ENCODE data around the gene CENPB.

Gene CENPB

DNA sequence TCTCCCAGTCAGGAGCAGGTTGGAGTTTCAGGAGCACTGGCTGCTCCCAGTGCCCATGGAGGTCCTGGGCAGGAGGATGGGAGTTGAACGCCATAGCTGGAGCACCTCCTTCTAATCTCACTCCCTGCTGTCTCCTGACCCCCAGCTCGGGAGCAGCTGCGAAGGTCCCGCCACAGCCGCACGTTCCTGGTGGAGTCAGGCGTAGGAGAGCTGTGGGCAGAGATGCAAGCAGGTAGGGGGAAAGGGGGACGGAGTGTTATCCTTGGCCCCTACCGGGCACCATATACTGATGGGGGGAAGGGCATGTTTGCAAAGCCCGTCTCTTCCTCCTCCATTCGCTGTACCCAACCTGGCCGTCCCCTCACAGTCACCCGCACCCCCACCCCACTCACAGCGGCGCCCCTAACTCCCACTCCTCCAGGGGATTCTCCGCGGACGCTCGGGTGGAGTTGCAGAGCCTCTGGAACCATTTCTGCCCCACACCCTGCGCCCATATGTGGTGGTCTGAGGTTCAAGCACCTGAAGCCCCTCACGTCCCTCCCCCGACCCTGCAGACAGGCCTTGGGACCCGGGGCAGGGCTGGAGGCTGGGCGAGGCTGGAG is 37.4 kb downstream of the CENPB start:
- H4K8ac ChIP-seq (ENCODE audit: low read depth, low read length) = peak overlapping the region; percentile 93
- H3K18ac ChIP-seq (ENCODE audit: low read length) = peak overlapping the region; percentile 94
- peak overlapping the region; percentile 30 for H3K4ac ChIP-seq (ENCODE audit: low read length)
- no peak overlapping the region for H4K91ac ChIP-seq (ENCODE audit: low read depth, low read length, poor library complexity)
- peak overlapping the region; percentile 89 for H3K9ac ChIP-seq (ENCODE audit: low read depth, low read length, poor library complexity)
- WGBS, 2 donors (ENCODE audit: extremely low coverage in 2 of 2, insufficient read length in 2 of 2, insufficient replicate concordance in 1 of 2) = no CpG with 5 or more reads among the region's 24 CpGs
- H3K4me2 ChIP-seq (ENCODE audit: insufficient read depth, low read length, poor library complexity, severe bottlenecking) = peak overlapping the region; percentile 37
- H2BK120ac ChIP-seq (ENCODE audit: low read depth, low read length) = no peak overlapping the region
- no peaks in the 10 kb centered on the region for H3K79me1 ChIP-seq (ENCODE audit: low read depth, low read length)
- H3K23ac ChIP-seq (ENCODE audit: low read depth, low read length, poor library complexity) = peak overlapping the region; percentile 52
- no peak for DNase-seq (ENCODE audit: low spot score)
- peaks cover 12 to 73% (median 19%) of the 10 kb centered on the region in 3 experiments for H3K27me3 ChIP-seq (ENCODE audit: control insufficient read depth in 3 of 3, insufficient read depth in 3 of 3, low read depth in 1 of 3, low read length in 3 of 3)
- H3K36me3 ChIP-seq (replicated peaks in 1 of 2; ENCODE audit: control insufficient read depth in 2 of 2, insufficient read depth in 2 of 2, low read length in 2 of 2) = peaks cover 0 to 10% of the 10 kb centered on the region in 2 donors
- peaks cover 0 to 2% of the 10 kb centered on the region in 2 donors for H3K9me3 ChIP-seq (replicated peaks in 1 of 2; ENCODE audit: control insufficient read depth in 2 of 2, insufficient read depth in 1 of 2, low read depth in 1 of 2, low read length in 2 of 2)
- peak overlapping the region; percentile 9 for H3K14ac ChIP-seq (ENCODE audit: low read length)
- H2AFZ ChIP-seq (ENCODE audit: low read length) = no peak overlapping the region
- no peak overlapping the region for H3K27ac ChIP-seq (replicated peaks; ENCODE audit: low read length)
- no peak overlapping the region for H2BK5ac ChIP-seq (ENCODE audit: low read length)
- peaks cover 0 to 10% of the 10 kb centered on the region in 2 donors for H3K4me1 ChIP-seq (ENCODE audit: control insufficient read depth in 2 of 2, insufficient read depth in 1 of 2, low read depth in 1 of 2, low read length in 2 of 2)
- no peak overlapping the region for H3K4me3 ChIP-seq (ENCODE audit: low read length in 2 of 2)
- H2BK15ac ChIP-seq (ENCODE audit: low read length) = peak overlapping the region; percentile 77
- H2AK5ac ChIP-seq (ENCODE audit: low read depth, low read length) = peak overlapping the region; percentile 66
- H2BK12ac ChIP-seq (ENCODE audit: low read length) = peak overlapping the region; percentile 30

DNA sequence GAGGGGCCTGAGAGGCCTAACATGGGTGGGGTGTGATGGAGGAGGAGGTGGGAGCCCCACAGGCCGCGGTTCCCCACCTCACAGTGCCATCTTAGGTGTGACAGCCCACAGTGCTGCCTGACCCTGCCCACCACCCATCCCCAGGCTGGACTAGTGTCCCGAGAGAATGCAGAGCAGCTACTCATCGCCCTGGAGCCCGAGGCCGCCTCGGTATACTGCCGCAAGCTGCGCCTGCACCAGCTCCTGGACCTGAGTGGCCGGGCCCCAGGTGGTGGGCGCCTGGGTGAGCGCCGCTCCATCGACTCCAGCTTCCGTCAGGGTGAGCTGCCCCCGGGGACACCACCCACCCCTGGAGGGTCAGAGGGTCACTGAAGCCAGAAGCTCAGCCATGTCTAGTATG is 38.5 kb downstream of the CENPB start:
- Histone ChIP-seq H3K18ac (ENCODE audit: low read length) (no peak overlapping the region), H3K9ac (ENCODE audit: low read depth, low read length, poor library complexity) (no peak overlapping the region), H4K8ac (ENCODE audit: low read depth, low read length) (peak overlapping the region; percentile 17), H3K23ac (ENCODE audit: low read depth, low read length, poor library complexity) (no peak overlapping the region), H3K4me2 (ENCODE audit: insufficient read depth, low read length, poor library complexity, severe bottlenecking) (no peak overlapping the region), H3K4me1 (ENCODE audit: control insufficient read depth in 2 of 2, insufficient read depth in 1 of 2, low read depth in 1 of 2, low read length in 2 of 2) (peaks cover 0 to 10% of the 10 kb centered on the region in 2 donors), H2BK12ac (ENCODE audit: low read length) (no peak overlapping the region), H2BK120ac (ENCODE audit: low read depth, low read length) (no peak overlapping the region), H2AFZ (ENCODE audit: low read length) (no peak overlapping the region), H3K79me1 (ENCODE audit: low read depth, low read length) (no peaks in the 10 kb centered on the region), H4K91ac (ENCODE audit: low read depth, low read length, poor library complexity) (no peak overlapping the region), H2BK5ac (ENCODE audit: low read length) (no peak overlapping the region), H3K4ac (ENCODE audit: low read length) (no peak overlapping the region), H3K4me3 (ENCODE audit: low read length in 2 of 2) (no peak overlapping the region), H3K27me3 (ENCODE audit: control insufficient read depth in 3 of 3, insufficient read depth in 3 of 3, low read depth in 1 of 3, low read length in 3 of 3) (peaks cover 12 to 76% (median 27%) of the 10 kb centered on the region in 3 experiments), H3K9me3 (replicated peaks in 1 of 2; ENCODE audit: control insufficient read depth in 2 of 2, insufficient read depth in 1 of 2, low read depth in 1 of 2, low read length in 2 of 2) (peaks cover 0 to 2% of the 10 kb centered on the region in 2 donors), H3K14ac (ENCODE audit: low read length) (peak overlapping the region; percentile 91), H2BK15ac (ENCODE audit: low read length) (no peak overlapping the region), H2AK5ac (ENCODE audit: low read depth, low read length) (peak overlapping the region; percentile 38), H3K36me3 (replicated peaks in 1 of 2; ENCODE audit: control insufficient read depth in 2 of 2, insufficient read depth in 2 of 2, low read length in 2 of 2) (peaks cover 0 to 10% of the 10 kb centered on the region in 2 donors), H3K27ac (replicated peaks; ENCODE audit: low read length) (no peak overlapping the region)
- no peak for DNase-seq (ENCODE audit: low spot score)
- no CpG with 5 or more reads among the region's 16 CpGs for WGBS, 2 donors (ENCODE audit: extremely low coverage in 2 of 2, insufficient read length in 2 of 2, insufficient replicate concordance in 1 of 2)

DNA sequence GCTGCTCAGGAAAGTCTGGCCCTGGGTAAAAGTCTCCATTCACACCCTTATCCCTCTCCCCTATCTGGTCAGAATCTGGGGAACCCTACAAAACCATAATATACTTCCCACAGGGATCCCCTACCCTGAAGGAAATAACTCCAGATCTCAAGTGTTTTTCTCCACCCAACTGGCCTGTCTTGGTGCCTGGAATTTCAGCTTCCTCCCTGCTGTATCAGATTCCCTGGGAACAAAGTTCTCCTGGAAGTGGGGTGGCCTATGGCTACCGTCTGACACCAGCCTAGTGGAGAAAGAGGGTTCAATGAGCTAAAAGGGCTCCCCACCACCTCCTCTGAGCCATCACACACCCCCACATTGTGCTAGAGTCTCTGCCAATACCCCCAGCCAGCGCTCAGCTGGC is 39.1 kb downstream of the CENPB start:
- Histone ChIP-seq H3K79me1 (ENCODE audit: low read depth, low read length) (no peaks in the 10 kb centered on the region), H2BK15ac (ENCODE audit: low read length) (no peak overlapping the region), H2AK5ac (ENCODE audit: low read depth, low read length) (no peak overlapping the region), H2BK5ac (ENCODE audit: low read length) (no peak overlapping the region), H3K4me3 (ENCODE audit: low read length in 2 of 2) (no peak overlapping the region), H3K36me3 (replicated peaks in 1 of 2; ENCODE audit: control insufficient read depth in 2 of 2, insufficient read depth in 2 of 2, low read length in 2 of 2) (peaks cover 0 to 10% of the 10 kb centered on the region in 2 donors), H3K9me3 (replicated peaks in 1 of 2; ENCODE audit: control insufficient read depth in 2 of 2, insufficient read depth in 1 of 2, low read depth in 1 of 2, low read length in 2 of 2) (peaks cover 0 to 2% of the 10 kb centered on the region in 2 donors), H3K4ac (ENCODE audit: low read length) (no peak overlapping the region), H2BK120ac (ENCODE audit: low read depth, low read length) (no peak overlapping the region), H2BK12ac (ENCODE audit: low read length) (no peak overlapping the region), H2AFZ (ENCODE audit: low read length) (no peak overlapping the region), H3K14ac (ENCODE audit: low read length) (no peak overlapping the region), H3K27me3 (ENCODE audit: control insufficient read depth in 3 of 3, insufficient read depth in 3 of 3, low read depth in 1 of 3, low read length in 3 of 3) (peaks cover 12 to 71% (median 27%) of the 10 kb centered on the region in 3 experiments), H4K91ac (ENCODE audit: low read depth, low read length, poor library complexity) (no peak overlapping the region), H3K18ac (ENCODE audit: low read length) (no peak overlapping the region), H3K27ac (replicated peaks; ENCODE audit: low read length) (no peak overlapping the region), H3K4me1 (ENCODE audit: control insufficient read depth in 2 of 2, insufficient read depth in 1 of 2, low read depth in 1 of 2, low read length in 2 of 2) (peaks cover 0 to 10% of the 10 kb centered on the region in 2 donors), H3K23ac (ENCODE audit: low read depth, low read length, poor library complexity) (peak overlapping the region; percentile 47), H3K9ac (ENCODE audit: low read depth, low read length, poor library complexity) (no peak overlapping the region), H3K4me2 (ENCODE audit: insufficient read depth, low read length, poor library complexity, severe bottlenecking) (no peak overlapping the region), H4K8ac (ENCODE audit: low read depth, low read length) (no peak overlapping the region)
- WGBS, 2 donors (ENCODE audit: extremely low coverage in 2 of 2, insufficient read length in 2 of 2, insufficient replicate concordance in 1 of 2) = no CpG with 5 or more reads among the region's 2 CpGs
- DNase-seq (ENCODE audit: low spot score) = no peak

DNA sequence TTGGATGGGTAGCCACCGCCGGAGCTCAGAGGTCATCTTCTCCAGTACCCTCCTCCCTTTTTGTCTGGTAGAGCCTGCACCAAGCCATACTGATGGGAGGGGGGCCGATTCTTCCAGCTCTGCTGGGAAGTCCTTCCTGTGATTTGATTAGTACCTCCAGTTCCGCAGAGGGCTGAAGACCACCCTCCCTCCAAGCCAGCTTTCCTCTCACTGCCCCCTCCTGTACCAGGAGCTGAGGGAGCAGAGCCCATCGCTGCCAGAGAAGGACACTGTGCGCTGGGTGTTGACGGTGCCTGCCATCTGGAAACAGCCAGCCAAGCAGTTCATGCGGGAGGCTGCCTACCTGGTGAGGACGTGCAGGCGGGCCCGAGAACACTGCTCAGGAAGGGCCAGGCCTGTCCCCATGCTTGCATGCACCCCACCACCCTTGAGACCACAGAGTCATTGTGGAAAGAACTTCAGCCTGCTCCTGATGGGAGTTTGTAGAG is 40.8 kb downstream of the CENPB start:
- peak overlapping the region; percentile 85 for H3K18ac ChIP-seq (ENCODE audit: low read length)
- H3K4me2 ChIP-seq (ENCODE audit: insufficient read depth, low read length, poor library complexity, severe bottlenecking) = peak overlapping the region; percentile 60
- peak overlapping the region; percentile 75 for H2BK12ac ChIP-seq (ENCODE audit: low read length)
- H3K4me1 ChIP-seq (ENCODE audit: control insufficient read depth in 2 of 2, insufficient read depth in 1 of 2, low read depth in 1 of 2, low read length in 2 of 2) = peaks cover 0 to 10% of the 10 kb centered on the region in 2 donors
- H2AFZ ChIP-seq (ENCODE audit: low read length) = no peak overlapping the region
- H3K27me3 ChIP-seq (ENCODE audit: control insufficient read depth in 3 of 3, insufficient read depth in 3 of 3, low read depth in 1 of 3, low read length in 3 of 3) = peaks cover 7 to 53% (median 27%) of the 10 kb centered on the region in 3 experiments
- no peak overlapping the region for H3K27ac ChIP-seq (replicated peaks; ENCODE audit: low read length)
- peaks cover 0 to 3% of the 10 kb centered on the region in 2 donors for H3K36me3 ChIP-seq (replicated peaks in 1 of 2; ENCODE audit: control insufficient read depth in 2 of 2, insufficient read depth in 2 of 2, low read length in 2 of 2)
- no peak for DNase-seq (ENCODE audit: low spot score)
- H2BK5ac ChIP-seq (ENCODE audit: low read length) = no peak overlapping the region
- peak overlapping the region; percentile 57 for H3K4ac ChIP-seq (ENCODE audit: low read length)
- H2BK120ac ChIP-seq (ENCODE audit: low read depth, low read length) = no peak overlapping the region
- no peak overlapping the region for H4K8ac ChIP-seq (ENCODE audit: low read depth, low read length)
- H4K91ac ChIP-seq (ENCODE audit: low read depth, low read length, poor library complexity) = no peak overlapping the region
- H3K9ac ChIP-seq (ENCODE audit: low read depth, low read length, poor library complexity) = peak overlapping the region; percentile 30
- peak overlapping the region; percentile 67 for H2AK5ac ChIP-seq (ENCODE audit: low read depth, low read length)
- H2BK15ac ChIP-seq (ENCODE audit: low read length) = no peak overlapping the region
- H3K14ac ChIP-seq (ENCODE audit: low read length) = peak overlapping the region; percentile 41
- WGBS, 2 donors (ENCODE audit: extremely low coverage in 2 of 2, insufficient read length in 2 of 2, insufficient replicate concordance in 1 of 2) = no CpG with 5 or more reads among the region's 11 CpGs
- H3K9me3 ChIP-seq (replicated peaks in 1 of 2; ENCODE audit: control insufficient read depth in 2 of 2, insufficient read depth in 1 of 2, low read depth in 1 of 2, low read length in 2 of 2) = peaks cover 0 to 2% of the 10 kb centered on the region in 2 donors
- no peaks in the 10 kb centered on the region for H3K79me1 ChIP-seq (ENCODE audit: low read depth, low read length)
- H3K4me3 ChIP-seq (ENCODE audit: low read length in 2 of 2) = no peak overlapping the region
- peak overlapping the region; percentile 94 for H3K23ac ChIP-seq (ENCODE audit: low read depth, low read length, poor library complexity)
